ENCODE results near the gene RNF167.
A peak's percentile ranks its signal among the peaks of the same experiment; 100 is the strongest.

DNA sequence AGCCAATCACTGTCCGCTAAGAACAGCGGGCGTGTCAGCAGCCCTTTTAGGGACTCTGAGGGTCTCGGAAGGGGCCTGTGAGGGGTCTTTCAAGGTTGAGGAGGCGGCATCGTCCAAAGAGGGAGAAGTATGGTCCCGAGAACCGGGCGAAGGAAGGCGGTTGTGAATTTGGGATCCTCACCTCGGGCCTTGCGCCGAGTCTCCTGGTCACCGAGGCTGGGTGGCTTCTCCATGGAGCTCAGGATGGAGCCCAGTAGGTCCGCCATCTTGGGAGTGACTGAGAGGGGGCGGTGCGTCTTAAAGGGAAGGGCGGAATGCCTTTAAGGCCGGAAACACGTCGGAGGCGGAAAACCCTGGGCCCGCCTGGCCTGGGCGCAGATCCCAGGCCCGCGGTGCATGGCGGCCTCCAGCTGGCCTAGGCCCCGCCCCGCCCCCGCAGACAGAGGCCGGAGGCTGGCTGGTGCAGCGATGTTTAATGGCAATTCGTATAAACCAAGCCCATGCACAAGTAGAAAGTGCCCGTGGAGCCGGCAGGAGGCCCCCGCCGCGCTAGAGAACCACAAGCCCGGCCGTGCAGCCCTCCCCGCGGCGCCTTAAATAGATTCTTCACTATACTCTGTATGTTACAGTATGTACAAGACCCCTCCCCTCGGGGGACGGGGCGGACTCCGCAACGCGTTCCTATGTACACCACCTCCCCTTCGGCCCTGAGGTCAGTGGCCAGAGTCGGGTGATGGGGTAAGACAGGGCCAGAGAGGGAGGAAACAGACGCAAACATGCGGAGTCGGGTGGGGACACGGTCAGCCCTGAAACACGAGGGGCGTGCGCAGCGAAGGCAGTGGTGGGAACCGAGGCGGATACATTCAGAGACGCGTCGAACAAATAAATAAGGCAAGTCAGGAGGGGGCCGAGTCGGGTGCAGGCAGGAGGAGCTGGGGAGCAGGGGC lies 27.7 kb downstream of the RNF167 start, which contains the start of gene SPAG7:
- TF ChIP-seq TBL1XR1 (IDR thresholded peaks at IDR 0.05; ENCODE audit: borderline replicate concordance, low read length, partially characterized antibody): no peak
- peak; percentile 74 to 85 for TF ChIP-seq POLR2A (IDR thresholded peaks at IDR 0.05; ENCODE audit: insufficient read depth in 1 of 2, low read depth in 2 of 2, low read length in 2 of 2)

All from HepG2 (cell line).